OCI-LY1 (cell line): ENCODE data around the gene MMAB.

Experiments
- H2AFZ ChIP-seq: fragments of 200-600 bp; sonication (generic), shearing (Covaris generic); 2 replicates; pipeline ENCODE4 v1.6.0; 2014; ENCODE audit warnings: antibody characterized with exemption, mild to moderate bottlenecking, low read length
- H3F3A ChIP-seq: fragments of 200-600 bp; sonication (generic), shearing (Covaris generic); 2 replicates; pipeline ENCODE4 v1.6.0; 2014; ENCODE audit warnings: mild to moderate bottlenecking, antibody characterized with exemption, low read length, moderate library complexity; ENCODE audit not compliant: insufficient read depth
- H3K27ac ChIP-seq: fragments of 200-600 bp; sonication (generic); 2 replicates; pipeline ENCODE4 v1.5.1; 2014; ENCODE audit warnings: low read length, mixed run types, mild to moderate bottlenecking, low read depth; ENCODE audit not compliant: poor library complexity, severe bottlenecking
- H3K27me3 ChIP-seq: fragments of 200-600 bp; sonication (generic); 2 replicates; pipeline ENCODE4 v1.6.0; 2014; ENCODE audit warnings: antibody characterized with exemption, mild to moderate bottlenecking, low read length, moderate library complexity; ENCODE audit not compliant: insufficient read depth
- H3K36me3 ChIP-seq: fragments of 200-600 bp; sonication (generic); 2 replicates; pipeline ENCODE4 v1.6.1; 2014; ENCODE audit warnings: mild to moderate bottlenecking, antibody characterized with exemption, low read length, moderate library complexity, mixed read lengths; ENCODE audit not compliant: insufficient read depth
- H3K4me1 ChIP-seq: fragments of 200-600 bp; sonication (generic); 2 replicates; pipeline ENCODE4 v1.5.1; 2014; ENCODE audit warnings: mild to moderate bottlenecking, low read length, moderate library complexity; ENCODE audit not compliant: insufficient read depth, severe bottlenecking
- H3K4me2 ChIP-seq: fragments of 200-600 bp; sonication (generic), shearing (Covaris generic); 2 replicates; pipeline ENCODE4 v1.6.1; 2014; ENCODE audit warnings: low read length
- H3K4me3 ChIP-seq: fragments of 200-600 bp; sonication (generic); 2 replicates; pipeline ENCODE4 v1.5.1; 2014; ENCODE audit warnings: low read length, low read depth, mild to moderate bottlenecking, mixed read lengths; ENCODE audit not compliant: poor library complexity, severe bottlenecking
- H3K79me2 ChIP-seq: fragments of 200-600 bp; shearing (Covaris generic); 2 replicates; pipeline ENCODE4 v1.6.1; 2016; ENCODE audit warnings: mixed run types, low read length, mixed read lengths; ENCODE audit not compliant: insufficient read depth
- H3K9ac ChIP-seq: fragments of 200-600 bp; sonication (generic), shearing (Covaris generic); 2 replicates; pipeline ENCODE4 v1.6.1; 2014; ENCODE audit warnings: mild to moderate bottlenecking, low read length, mixed read lengths
- H3K9me2 ChIP-seq: fragments of 200-600 bp; sonication (generic), shearing (Covaris generic); 2 replicates; pipeline ENCODE4 v1.6.1; 2014; ENCODE audit warnings: low read depth, mild to moderate bottlenecking, low read length, mixed read lengths
- H3K9me3 ChIP-seq: fragments of 200-600 bp; shearing (Covaris generic); 2 replicates; pipeline ENCODE4 v1.6.1; 2014; ENCODE audit warnings: low read length, mixed read lengths
- H4K20me1 ChIP-seq: fragments of 200-600 bp; sonication (generic), shearing (Covaris generic); 2 replicates; pipeline ENCODE4 v1.6.0; 2016; ENCODE audit warnings: mild to moderate bottlenecking, low read length; ENCODE audit not compliant: insufficient read depth
- EZH2 ChIP-seq: fragments of 200-600 bp; sonication (generic), shearing (Covaris generic); IDR thresholded peaks from 2 replicates; pipeline ENCODE4 v1.8.0; 2017; ENCODE audit warnings: borderline replicate concordance, mixed run types, mild to moderate bottlenecking, antibody characterized with exemption, low read length, moderate library complexity, mixed read lengths
- TF ChIP-seq, protein P1 (sequence below): fragments of 200-600 bp; sonication (generic), shearing (Covaris generic); IDR thresholded peaks from 2 replicates; pipeline ENCODE4 v1.5.1; 2017; ENCODE audit warnings: mild to moderate bottlenecking, antibody characterized with exemption, low read length, moderate library complexity, mixed read lengths

MMAB gene

DNA sequence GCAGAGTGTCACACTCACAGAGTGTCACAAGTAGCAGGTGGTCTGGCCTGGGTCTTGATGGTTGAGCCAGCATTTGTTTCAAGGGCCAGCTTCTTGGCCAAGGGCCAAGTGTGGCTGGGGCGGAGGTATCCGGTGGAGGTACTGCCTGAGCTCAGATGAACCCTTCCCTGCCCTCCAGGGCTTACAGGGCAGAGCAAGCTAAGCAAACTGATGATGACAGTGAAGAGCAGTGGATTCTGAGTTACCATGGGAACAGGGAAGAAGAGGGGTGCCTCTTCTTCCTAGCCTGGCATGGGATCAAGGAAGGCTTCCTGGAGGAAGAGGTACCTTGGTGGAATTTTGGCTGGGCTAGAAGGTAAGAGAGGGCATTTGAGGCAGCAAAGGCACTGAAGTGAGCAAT lies 36.0 kb upstream of the MMAB start:
- no peaks in the 10 kb centered on the region for H3K9me2 ChIP-seq
- no peaks in the 10 kb centered on the region for H3K9me3 ChIP-seq
- no peak overlapping the region for H3K9ac ChIP-seq
- TF ChIP-seq EZH2 = no peak
- TF ChIP-seq, protein P1, sequence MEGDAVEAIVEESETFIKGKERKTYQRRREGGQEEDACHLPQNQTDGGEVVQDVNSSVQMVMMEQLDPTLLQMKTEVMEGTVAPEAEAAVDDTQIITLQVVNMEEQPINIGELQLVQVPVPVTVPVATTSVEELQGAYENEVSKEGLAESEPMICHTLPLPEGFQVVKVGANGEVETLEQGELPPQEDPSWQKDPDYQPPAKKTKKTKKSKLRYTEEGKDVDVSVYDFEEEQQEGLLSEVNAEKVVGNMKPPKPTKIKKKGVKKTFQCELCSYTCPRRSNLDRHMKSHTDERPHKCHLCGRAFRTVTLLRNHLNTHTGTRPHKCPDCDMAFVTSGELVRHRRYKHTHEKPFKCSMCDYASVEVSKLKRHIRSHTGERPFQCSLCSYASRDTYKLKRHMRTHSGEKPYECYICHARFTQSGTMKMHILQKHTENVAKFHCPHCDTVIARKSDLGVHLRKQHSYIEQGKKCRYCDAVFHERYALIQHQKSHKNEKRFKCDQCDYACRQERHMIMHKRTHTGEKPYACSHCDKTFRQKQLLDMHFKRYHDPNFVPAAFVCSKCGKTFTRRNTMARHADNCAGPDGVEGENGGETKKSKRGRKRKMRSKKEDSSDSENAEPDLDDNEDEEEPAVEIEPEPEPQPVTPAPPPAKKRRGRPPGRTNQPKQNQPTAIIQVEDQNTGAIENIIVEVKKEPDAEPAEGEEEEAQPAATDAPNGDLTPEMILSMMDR = no peak
- H3K27ac ChIP-seq = no peak overlapping the region
- H3K36me3 ChIP-seq = no peaks in the 10 kb centered on the region
- H2AFZ ChIP-seq = no peak overlapping the region
- no peak overlapping the region for H3K4me3 ChIP-seq
- no peaks in the 10 kb centered on the region for H3K27me3 ChIP-seq
- H3F3A ChIP-seq = no peaks in the 10 kb centered on the region
- no peaks in the 10 kb centered on the region for H3K79me2 ChIP-seq
- no peak overlapping the region for H3K4me2 ChIP-seq
- no peaks in the 10 kb centered on the region for H3K4me1 ChIP-seq
- no peaks in the 10 kb centered on the region for H4K20me1 ChIP-seq

DNA sequence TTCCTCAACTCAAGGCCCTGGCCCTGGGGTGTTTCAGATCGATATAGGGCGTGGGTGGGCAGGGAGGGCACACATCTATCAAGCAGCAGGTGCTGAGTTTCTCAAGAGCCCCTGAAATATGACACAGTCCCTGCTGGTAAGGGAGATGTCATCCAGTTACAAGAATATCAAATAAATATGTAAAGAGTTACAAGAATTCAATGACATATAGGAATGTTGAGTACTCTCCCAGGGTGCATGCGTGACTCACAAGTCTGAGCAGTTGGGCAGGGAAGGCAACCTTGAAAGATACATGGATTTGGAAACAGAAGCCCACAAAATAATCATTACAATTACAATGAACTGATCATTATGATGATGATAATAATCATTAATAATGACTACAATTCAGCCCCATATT lies 35.5 kb upstream of the MMAB start:
- Histone ChIP-seq H3K4me1 (no peaks in the 10 kb centered on the region), H3K9me3 (no peaks in the 10 kb centered on the region), H4K20me1 (no peaks in the 10 kb centered on the region), H3K79me2 (no peaks in the 10 kb centered on the region), H3K27ac (no peak overlapping the region), H3K9me2 (no peaks in the 10 kb centered on the region), H2AFZ (no peak overlapping the region), H3K9ac (no peak overlapping the region), H3K4me3 (no peak overlapping the region), H3K4me2 (no peak overlapping the region), H3K36me3 (no peaks in the 10 kb centered on the region), H3F3A (no peaks in the 10 kb centered on the region), H3K27me3 (no peaks in the 10 kb centered on the region)
- TF ChIP-seq EZH2 = no peak
- TF ChIP-seq, protein P1 = no peak

DNA sequence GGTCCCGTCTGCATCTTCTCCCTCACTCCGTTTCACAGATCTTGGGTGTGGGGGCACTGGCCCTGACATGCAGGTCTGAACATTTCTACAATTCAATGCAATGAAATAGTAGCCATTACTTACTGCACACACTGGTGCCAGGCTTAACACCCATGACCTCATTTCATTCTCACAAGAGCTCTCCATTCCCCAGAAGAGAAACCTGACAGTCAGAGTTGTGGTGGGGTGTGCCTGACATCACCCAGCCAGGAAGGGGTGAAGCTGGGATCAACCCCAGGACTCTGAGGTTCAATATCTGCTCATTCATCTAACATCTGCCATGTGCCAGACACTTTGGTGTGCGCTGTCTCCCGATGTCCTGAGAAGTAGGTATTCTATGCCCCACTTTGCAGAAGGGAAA lies 35.0 kb upstream of the MMAB start:
- Histone ChIP-seq H4K20me1 (no peaks in the 10 kb centered on the region), H3K9ac (no peak overlapping the region), H3K4me1 (no peaks in the 10 kb centered on the region), H3K9me2 (no peaks in the 10 kb centered on the region), H3F3A (no peaks in the 10 kb centered on the region), H3K27ac (no peak overlapping the region), H3K27me3 (no peaks in the 10 kb centered on the region), H3K4me2 (no peak overlapping the region), H3K79me2 (no peaks in the 10 kb centered on the region), H2AFZ (no peak overlapping the region), H3K9me3 (no peaks in the 10 kb centered on the region), H3K4me3 (no peak overlapping the region), H3K36me3 (no peaks in the 10 kb centered on the region)
- TF ChIP-seq EZH2 = no peak

DNA sequence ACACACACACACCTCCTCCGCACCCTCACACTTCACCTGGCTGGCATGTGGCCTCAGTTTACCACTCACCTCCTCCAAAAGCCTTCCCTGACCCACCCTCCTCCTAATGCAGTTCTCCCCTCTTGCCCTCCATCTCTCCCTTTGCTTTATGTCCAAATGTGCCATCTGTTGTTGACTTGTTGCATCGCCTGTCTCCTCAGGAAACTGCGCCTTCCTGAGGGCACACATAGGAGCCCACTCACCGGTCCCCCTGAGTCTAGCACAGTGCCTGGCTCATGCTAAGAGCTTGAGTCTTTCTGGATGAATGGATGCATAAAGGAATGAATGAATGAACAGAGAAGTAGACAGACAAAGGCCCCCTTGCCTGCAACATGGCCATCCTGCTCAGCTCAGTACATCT lies 34.3 kb upstream of the MMAB start:
- Histone ChIP-seq H3K9me2 (no peaks in the 10 kb centered on the region), H3K36me3 (no peaks in the 10 kb centered on the region), H3K4me1 (no peaks in the 10 kb centered on the region), H2AFZ (no peak overlapping the region), H3K4me3 (no peak overlapping the region), H3K27ac (no peak overlapping the region), H3K9ac (no peak overlapping the region), H3K9me3 (no peaks in the 10 kb centered on the region), H3K4me2 (no peak overlapping the region), H3F3A (no peaks in the 10 kb centered on the region), H4K20me1 (no peaks in the 10 kb centered on the region), H3K27me3 (no peaks in the 10 kb centered on the region), H3K79me2 (no peaks in the 10 kb centered on the region)
- TF ChIP-seq, protein P1 = no peak
- no peak for TF ChIP-seq EZH2
